ENCODE results near the gene CSNK2A3. TPM values are rescaled to one million over a fixed set of nuclear protein-coding genes. Genes with fewer than 3 reads are reported as not detected.

The CSNK2A3 gene
- total RNA-seq, 1 experiment from 2014 or later, result 1.4 TPM

GRCh38 chr11:11349870-11350337 is 3.1 kb downstream of the CSNK2A3 start:
- CTCF ChIA-PET, result no interaction called here
- intact Hi-C loops (cut with micrococcal nuclease; ENCODE audit: unreplicated experiment), result no loop called here
- TF ChIP-seq EZH2 (IDR thresholded peaks at IDR 0.05; ENCODE audit: borderline replicate concordance, low read depth, low read length, poor library complexity, severe bottlenecking) (no peak), CTCF (conservative IDR thresholded peaks at IDR 0.05; ENCODE audit: low read depth, low read length) (no peak)
- Histone ChIP-seq H3K27me3 (replicated peaks; ENCODE audit: insufficient read depth, low read depth, low read length, poor library complexity) (no peaks in the 10 kb centered on the region), H3K4me1 (ENCODE audit: insufficient read depth, low read length, poor library complexity, severe bottlenecking) (no peaks in the 10 kb centered on the region), H3K4me3 (ENCODE audit: low read depth, low read length, poor library complexity, severe bottlenecking) (no peak overlapping the region), H3K36me3 (ENCODE audit: insufficient read depth, low read length, poor library complexity, severe bottlenecking) (no peaks in the 10 kb centered on the region), H3K27ac (ENCODE audit: low read depth, low read length, poor library complexity, severe bottlenecking) (no peak overlapping the region), H3K9me3 (ENCODE audit: low read depth, low read length, poor library complexity, severe bottlenecking) (no peaks in the 10 kb centered on the region)
- no peak for DNase-seq (ENCODE audit: low spot score)
- POLR2A ChIA-PET (ENCODE audit: low non-redundant PET), result no interaction called here
- BruUV-seq (replicated peaks), result no TSS peak

GRCh38 chr11:11349106-11349825 is 3.8 kb downstream of the CSNK2A3 start:
- no peaks in the 10 kb centered on the region for H3K36me3 ChIP-seq (ENCODE audit: insufficient read depth, low read length, poor library complexity, severe bottlenecking)
- H3K27ac ChIP-seq (ENCODE audit: low read depth, low read length, poor library complexity, severe bottlenecking), result no peak overlapping the region
- H3K9me3 ChIP-seq (ENCODE audit: low read depth, low read length, poor library complexity, severe bottlenecking), result no peaks in the 10 kb centered on the region
- ChIA-PET POLR2A (ENCODE audit: low non-redundant PET) (no interaction called here), CTCF (no interaction called here)
- intact Hi-C loops (cut with micrococcal nuclease; ENCODE audit: unreplicated experiment), result no loop called here
- no peak overlapping the region for H3K4me3 ChIP-seq (ENCODE audit: low read depth, low read length, poor library complexity, severe bottlenecking)
- H3K4me1 ChIP-seq (ENCODE audit: insufficient read depth, low read length, poor library complexity, severe bottlenecking), result no peaks in the 10 kb centered on the region
- H3K27me3 ChIP-seq (replicated peaks; ENCODE audit: insufficient read depth, low read depth, low read length, poor library complexity), result no peaks in the 10 kb centered on the region
- no TSS peak for BruUV-seq (replicated peaks)
- no peak for TF ChIP-seq CTCF (conservative IDR thresholded peaks at IDR 0.05; ENCODE audit: low read depth, low read length)
- no peak for TF ChIP-seq EZH2 (IDR thresholded peaks at IDR 0.05; ENCODE audit: borderline replicate concordance, low read depth, low read length, poor library complexity, severe bottlenecking)
- DNase-seq (ENCODE audit: low spot score), result no peak

GRCh38 chr11:11348303-11348702 is 4.7 kb downstream of the CSNK2A3 start:
- no peaks in the 10 kb centered on the region for H3K27me3 ChIP-seq (replicated peaks; ENCODE audit: insufficient read depth, low read depth, low read length, poor library complexity)
- ChIA-PET POLR2A (ENCODE audit: low non-redundant PET) (no interaction called here), CTCF (no interaction called here)
- no TSS peak for BruUV-seq (replicated peaks)
- intact Hi-C loops (cut with micrococcal nuclease; ENCODE audit: unreplicated experiment), result no loop called here
- H3K9me3 ChIP-seq (ENCODE audit: low read depth, low read length, poor library complexity, severe bottlenecking), result no peaks in the 10 kb centered on the region
- no peak for DNase-seq (ENCODE audit: low spot score)
- no peaks in the 10 kb centered on the region for H3K36me3 ChIP-seq (ENCODE audit: insufficient read depth, low read length, poor library complexity, severe bottlenecking)
- TF ChIP-seq CTCF (conservative IDR thresholded peaks at IDR 0.05; ENCODE audit: low read depth, low read length) (no peak), EZH2 (IDR thresholded peaks at IDR 0.05; ENCODE audit: borderline replicate concordance, low read depth, low read length, poor library complexity, severe bottlenecking) (no peak)
- no peaks in the 10 kb centered on the region for H3K4me1 ChIP-seq (ENCODE audit: insufficient read depth, low read length, poor library complexity, severe bottlenecking)
- H3K4me3 ChIP-seq (ENCODE audit: low read depth, low read length, poor library complexity, severe bottlenecking), result no peak overlapping the region
- no peak overlapping the region for H3K27ac ChIP-seq (ENCODE audit: low read depth, low read length, poor library complexity, severe bottlenecking)
